ENCODE data around the gene ZNF407.

Gene ZNF407

DNA sequence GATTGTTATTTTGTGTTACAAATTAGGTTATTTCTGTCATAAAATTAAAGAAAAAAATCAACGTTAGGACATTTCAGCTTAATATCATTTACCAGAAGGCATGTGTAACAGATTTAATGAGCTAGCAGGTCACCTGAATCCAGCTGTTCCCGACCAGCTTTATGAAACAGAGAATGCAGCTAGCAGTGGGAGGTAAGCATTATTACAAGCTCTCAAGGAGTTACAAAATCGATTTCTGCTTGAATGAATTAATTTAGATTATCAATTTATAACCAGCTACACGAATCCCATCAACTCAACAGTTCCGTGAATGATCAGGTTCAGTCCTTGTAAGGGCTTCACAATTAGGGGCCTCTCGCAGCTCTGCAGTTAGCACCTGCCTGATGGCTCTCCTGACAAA is 399.3 kb downstream of the ZNF407 start:
- H3K9me3 ChIP-seq (replicated peaks; ENCODE audit: insufficient read depth, low read length): no peaks in the 10 kb centered on the region
- no peak overlapping the region for H3K4me3 ChIP-seq (ENCODE audit: low read length)
- H3K9ac ChIP-seq (ENCODE audit: low read length): no peak overlapping the region
- H3K4me1 ChIP-seq (ENCODE audit: low read length): no peaks in the 10 kb centered on the region
- no peaks in the 10 kb centered on the region for H3F3A ChIP-seq (ENCODE audit: insufficient read depth, low read length)
- no peaks in the 10 kb centered on the region for H3K36me3 ChIP-seq (replicated peaks; ENCODE audit: insufficient read depth, low read length)
- no peak overlapping the region for H3K27ac ChIP-seq (ENCODE audit: low read length)
- no peaks in the 10 kb centered on the region for H3K9me2 ChIP-seq (replicated peaks; ENCODE audit: insufficient read depth, low read length)
- no peak overlapping the region for H2AFZ ChIP-seq (ENCODE audit: low read length)
- no peak overlapping the region for H3K4me2 ChIP-seq (ENCODE audit: low read depth, low read length)
- no peaks in the 10 kb centered on the region for H3K27me3 ChIP-seq (replicated peaks; ENCODE audit: insufficient read depth, low read length)
- DNase-seq: no peak
- TF ChIP-seq EZH2phosphoT487 (IDR thresholded peaks at IDR 0.05; ENCODE audit: low read length) (no peak), EZH2 (optimal IDR thresholded peaks at IDR 0.05; ENCODE audit: low read depth, low read length) (no peak)
- TF ChIP-seq, protein P1, sequence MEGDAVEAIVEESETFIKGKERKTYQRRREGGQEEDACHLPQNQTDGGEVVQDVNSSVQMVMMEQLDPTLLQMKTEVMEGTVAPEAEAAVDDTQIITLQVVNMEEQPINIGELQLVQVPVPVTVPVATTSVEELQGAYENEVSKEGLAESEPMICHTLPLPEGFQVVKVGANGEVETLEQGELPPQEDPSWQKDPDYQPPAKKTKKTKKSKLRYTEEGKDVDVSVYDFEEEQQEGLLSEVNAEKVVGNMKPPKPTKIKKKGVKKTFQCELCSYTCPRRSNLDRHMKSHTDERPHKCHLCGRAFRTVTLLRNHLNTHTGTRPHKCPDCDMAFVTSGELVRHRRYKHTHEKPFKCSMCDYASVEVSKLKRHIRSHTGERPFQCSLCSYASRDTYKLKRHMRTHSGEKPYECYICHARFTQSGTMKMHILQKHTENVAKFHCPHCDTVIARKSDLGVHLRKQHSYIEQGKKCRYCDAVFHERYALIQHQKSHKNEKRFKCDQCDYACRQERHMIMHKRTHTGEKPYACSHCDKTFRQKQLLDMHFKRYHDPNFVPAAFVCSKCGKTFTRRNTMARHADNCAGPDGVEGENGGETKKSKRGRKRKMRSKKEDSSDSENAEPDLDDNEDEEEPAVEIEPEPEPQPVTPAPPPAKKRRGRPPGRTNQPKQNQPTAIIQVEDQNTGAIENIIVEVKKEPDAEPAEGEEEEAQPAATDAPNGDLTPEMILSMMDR (IDR thresholded peaks at IDR 0.05; ENCODE audit: low read length): no peak
- no peaks in the 10 kb centered on the region for H4K20me1 ChIP-seq (ENCODE audit: insufficient read depth, low read length)
- H3K79me2 ChIP-seq (ENCODE audit: low read length): no peaks in the 10 kb centered on the region

DNA sequence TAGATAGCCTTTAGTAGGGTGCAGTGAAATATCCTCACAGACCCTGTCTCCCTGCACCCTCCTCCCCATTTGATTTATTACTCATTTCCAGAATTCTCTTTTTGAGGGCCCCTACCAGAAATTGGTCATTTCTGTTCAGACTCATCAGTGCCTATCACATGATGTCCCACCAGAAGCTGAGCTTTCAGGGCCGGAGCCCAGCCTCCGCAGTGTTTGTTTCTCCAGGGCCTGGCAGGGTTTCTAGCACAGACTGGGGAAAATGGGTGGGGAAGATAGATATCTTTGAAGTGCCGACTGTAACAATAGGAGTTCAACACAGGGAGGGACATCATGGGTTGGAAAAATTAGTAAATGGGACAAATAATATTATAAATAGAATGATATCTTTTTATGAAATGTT is 403.2 kb downstream of the ZNF407 start:
- H3K9ac ChIP-seq (ENCODE audit: low read length): no peak overlapping the region
- no peaks in the 10 kb centered on the region for H3F3A ChIP-seq (ENCODE audit: insufficient read depth, low read length)
- TF ChIP-seq, protein P1 (IDR thresholded peaks at IDR 0.05; ENCODE audit: low read length): no peak
- TF ChIP-seq EZH2 (optimal IDR thresholded peaks at IDR 0.05; ENCODE audit: low read depth, low read length) (no peak), EZH2phosphoT487 (IDR thresholded peaks at IDR 0.05; ENCODE audit: low read length) (no peak)
- H3K27ac ChIP-seq (ENCODE audit: low read length): no peak overlapping the region
- no peak overlapping the region for H2AFZ ChIP-seq (ENCODE audit: low read length)
- H3K4me2 ChIP-seq (ENCODE audit: low read depth, low read length): no peak overlapping the region
- H3K4me1 ChIP-seq (ENCODE audit: low read length): no peaks in the 10 kb centered on the region
- H3K9me3 ChIP-seq (replicated peaks; ENCODE audit: insufficient read depth, low read length): no peaks in the 10 kb centered on the region
- H3K27me3 ChIP-seq (replicated peaks; ENCODE audit: insufficient read depth, low read length): no peaks in the 10 kb centered on the region
- no peaks in the 10 kb centered on the region for H3K9me2 ChIP-seq (replicated peaks; ENCODE audit: insufficient read depth, low read length)
- no peak overlapping the region for H3K4me3 ChIP-seq (ENCODE audit: low read length)
- H3K36me3 ChIP-seq (replicated peaks; ENCODE audit: insufficient read depth, low read length): no peaks in the 10 kb centered on the region
- no peak for DNase-seq
- no peaks in the 10 kb centered on the region for H4K20me1 ChIP-seq (ENCODE audit: insufficient read depth, low read length)
- no peaks in the 10 kb centered on the region for H3K79me2 ChIP-seq (ENCODE audit: low read length)

DNA sequence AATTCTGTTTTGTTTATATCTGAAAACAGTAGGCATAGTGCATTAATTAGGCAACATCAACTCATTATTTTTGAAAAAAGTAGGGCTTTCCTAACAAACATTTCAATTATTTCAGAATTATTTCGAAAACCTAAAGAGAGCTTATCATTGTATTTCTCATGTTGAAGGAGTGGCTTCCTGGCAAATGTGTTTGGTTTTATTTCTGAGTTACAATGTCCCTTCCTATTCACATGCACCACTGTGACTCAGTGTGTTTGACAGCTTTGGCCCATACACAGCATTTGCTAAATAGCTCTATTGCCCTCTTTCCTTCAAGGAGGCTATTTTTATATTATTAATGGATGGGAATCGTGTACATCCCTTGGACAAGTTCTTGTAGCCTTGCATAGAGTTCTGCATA is 405.4 kb downstream of the ZNF407 start:
- H3K4me2 ChIP-seq (ENCODE audit: low read depth, low read length): no peak overlapping the region

More for the DNA sequence above, 405.4 kb downstream of the ZNF407 start:
- H3K9me3 ChIP-seq (replicated peaks; ENCODE audit: insufficient read depth, low read length): no peaks in the 10 kb centered on the region
- H2AFZ ChIP-seq (ENCODE audit: low read length): no peak overlapping the region
- H3K4me1 ChIP-seq (ENCODE audit: low read length): no peaks in the 10 kb centered on the region
- no peak overlapping the region for H3K4me3 ChIP-seq (ENCODE audit: low read length)
- H3K27ac ChIP-seq (ENCODE audit: low read length): no peak overlapping the region
- H4K20me1 ChIP-seq (ENCODE audit: insufficient read depth, low read length): no peaks in the 10 kb centered on the region
- no peaks in the 10 kb centered on the region for H3K27me3 ChIP-seq (replicated peaks; ENCODE audit: insufficient read depth, low read length)
- TF ChIP-seq, protein P1 (IDR thresholded peaks at IDR 0.05; ENCODE audit: low read length): no peak
- TF ChIP-seq EZH2 (optimal IDR thresholded peaks at IDR 0.05; ENCODE audit: low read depth, low read length): no peak
- no peak overlapping the region for H3K9ac ChIP-seq (ENCODE audit: low read length)
- no peak for DNase-seq
- no peaks in the 10 kb centered on the region for H3K36me3 ChIP-seq (replicated peaks; ENCODE audit: insufficient read depth, low read length)
- H3F3A ChIP-seq (ENCODE audit: insufficient read depth, low read length): no peaks in the 10 kb centered on the region
- no peaks in the 10 kb centered on the region for H3K9me2 ChIP-seq (replicated peaks; ENCODE audit: insufficient read depth, low read length)
- no peaks in the 10 kb centered on the region for H3K79me2 ChIP-seq (ENCODE audit: low read length)

Data from MM.1S (cell line).